Esophagus muscularis mucosa (tissue), 4 donors: ENCODE results near the gene SLC24A4. TPM values are rescaled to one million over a fixed set of nuclear protein-coding genes. Genes with fewer than 3 reads are reported as not detected.

Experiments
- DNase-seq: peaks from one replicate; pipeline ENCODE4 v3.0.0-alpha.2; 2017; ENCODE audit errors: extremely low spot score
- H3K27ac ChIP-seq, 4 donors: fragments of 200-600 bp; sonication (generic); replicated peaks in 1 of 4; 1 replicate in 3 of 4; 2 replicates in 1 of 4; pipeline ENCODE4 v1.5.1; 2016 to 2019; ENCODE audit warnings: mild to moderate bottlenecking in 1 of 4
- H3K27me3 ChIP-seq, 4 donors: fragments of 200-600 bp; sonication (generic); one replicate each; pipeline versions ENCODE4 v1.5.1 to v1.6.0; 2016 to 2019
- H3K36me3 ChIP-seq, 4 donors: fragments of 200-600 bp; sonication (generic); one replicate each; pipeline ENCODE4 v1.5.1; 2016 to 2019
- H3K4me1 ChIP-seq, 4 donors: fragments of 200-600 bp; sonication (generic); one replicate each; pipeline ENCODE4 v1.5.1; 2016 to 2019
- H3K4me3 ChIP-seq, 4 donors: fragments of 200-600 bp; sonication (generic); 1 replicate in 2 of 4; 2 replicates in 2 of 4; pipeline ENCODE4 v1.5.1; 2016 to 2019; ENCODE audit warnings: mild to moderate bottlenecking in 4 of 4, moderate library complexity in 1 of 4
- H3K9me3 ChIP-seq, 4 donors: fragments of 200-600 bp; sonication (generic); 1 replicate in 3 of 4; 2 replicates in 1 of 4; pipeline ENCODE4 v1.5.1; 2016 to 2019
- EP300 ChIP-seq: sonication (generic); formaldehyde crosslinking; IDR thresholded peaks from one replicate; pipeline ENCODE4 v1.6.1; 2017; ENCODE audit warnings: antibody characterized with exemption
- POLR2A ChIP-seq: fragments of 450-650 bp; IDR thresholded peaks from one replicate; pipeline ENCODE4 v1.6.1; 2017; ENCODE audit warnings: antibody characterized with exemption, moderate library complexity, mild to moderate bottlenecking, low read depth
- POLR2AphosphoS5 ChIP-seq, 2 donors: sonication (generic); formaldehyde crosslinking; IDR thresholded peaks; one replicate each; pipeline ENCODE4 v1.6.1; 2017; ENCODE audit warnings: antibody characterized with exemption in 2 of 2
- WGBS: methylation state at CpG from one replicate; pipeline ENCODE4 v1.1.5; 2018; 5-methylcytosine and 5-hydroxymethylcytosine counted together
- intact Hi-C: fragments of 100-400 bp; cut with DNase I; formaldehyde crosslinking; loops from one replicate; pipeline ENCODE4 v1.15.1; 2023
- total RNA-seq, 4 donors: library from RNA; depleted of rRNA; stranded (reverse); fragments of >200 nt; gene quantifications; one replicate each; pipeline versions ENCODE4 v1.1.0 to v1.2.1, GENCODE V29; 2016
- TF ChIP-seq, protein P1 (sequence below), 3 experiments: fragments of 200-600 bp in 2 of 3; fragments of 450-650 bp in 1 of 3; sonication (generic) in 2 of 3; IDR thresholded peaks; one replicate each; pipeline ENCODE4 v1.5.1; 2017 to 2019; ENCODE audit warnings: antibody characterized with exemption in 3 of 3, mild to moderate bottlenecking in 2 of 3, moderate library complexity in 1 of 3

SLC24A4 gene
- total RNA-seq, 4 donors from 2014 or later = 1.7 to 2.9 (median 2.1) TPM

- no peaks in the 10 kb centered on the region for H3K4me1 ChIP-seq
- no peaks in the 10 kb centered on the region for H3K27me3 ChIP-seq
- TF ChIP-seq POLR2A = no peak
- TF ChIP-seq POLR2AphosphoS5 (IDR thresholded peaks at IDR 0.05) = no peak
- TF ChIP-seq EP300 = no peak
- TF ChIP-seq, protein P1, sequence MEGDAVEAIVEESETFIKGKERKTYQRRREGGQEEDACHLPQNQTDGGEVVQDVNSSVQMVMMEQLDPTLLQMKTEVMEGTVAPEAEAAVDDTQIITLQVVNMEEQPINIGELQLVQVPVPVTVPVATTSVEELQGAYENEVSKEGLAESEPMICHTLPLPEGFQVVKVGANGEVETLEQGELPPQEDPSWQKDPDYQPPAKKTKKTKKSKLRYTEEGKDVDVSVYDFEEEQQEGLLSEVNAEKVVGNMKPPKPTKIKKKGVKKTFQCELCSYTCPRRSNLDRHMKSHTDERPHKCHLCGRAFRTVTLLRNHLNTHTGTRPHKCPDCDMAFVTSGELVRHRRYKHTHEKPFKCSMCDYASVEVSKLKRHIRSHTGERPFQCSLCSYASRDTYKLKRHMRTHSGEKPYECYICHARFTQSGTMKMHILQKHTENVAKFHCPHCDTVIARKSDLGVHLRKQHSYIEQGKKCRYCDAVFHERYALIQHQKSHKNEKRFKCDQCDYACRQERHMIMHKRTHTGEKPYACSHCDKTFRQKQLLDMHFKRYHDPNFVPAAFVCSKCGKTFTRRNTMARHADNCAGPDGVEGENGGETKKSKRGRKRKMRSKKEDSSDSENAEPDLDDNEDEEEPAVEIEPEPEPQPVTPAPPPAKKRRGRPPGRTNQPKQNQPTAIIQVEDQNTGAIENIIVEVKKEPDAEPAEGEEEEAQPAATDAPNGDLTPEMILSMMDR (IDR thresholded peaks at IDR 0.05) = no peak
- no peak for DNase-seq
- H3K4me3 ChIP-seq = no peak overlapping the region
- H3K36me3 ChIP-seq = no peaks in the 10 kb centered on the region
- H3K9me3 ChIP-seq = peaks cover 0 to 7% (median 0%) of the 10 kb centered on the region in 4 donors
- WGBS = 81% methylated on average over 12 of the region's 12 CpGs
- intact Hi-C loops = no loop called here
- H3K27ac ChIP-seq = no peak overlapping the region
Observed at GRCh38 chr14:92389598-92390158, 66.7 kb downstream of the SLC24A4 start.

GRCh38 chr14:92391726-92392125, 68.8 kb downstream of the SLC24A4 start:
- intact Hi-C loops = no loop called here
- TF ChIP-seq POLR2A (no peak), EP300 (no peak), POLR2AphosphoS5 (IDR thresholded peaks at IDR 0.05) (no peak)
- TF ChIP-seq, protein P1 (IDR thresholded peaks at IDR 0.05) = no peak
- no peaks in the 10 kb centered on the region for H3K27me3 ChIP-seq
- H3K4me3 ChIP-seq = no peak overlapping the region
- no peak for DNase-seq
- H3K36me3 ChIP-seq = no peaks in the 10 kb centered on the region
- 81% methylated on average over 10 of the region's 10 CpGs for WGBS
- no peak overlapping the region for H3K27ac ChIP-seq
- peaks cover 0 to 7% (median 0%) of the 10 kb centered on the region in 4 donors for H3K9me3 ChIP-seq
- no peaks in the 10 kb centered on the region for H3K4me1 ChIP-seq

DNA sequence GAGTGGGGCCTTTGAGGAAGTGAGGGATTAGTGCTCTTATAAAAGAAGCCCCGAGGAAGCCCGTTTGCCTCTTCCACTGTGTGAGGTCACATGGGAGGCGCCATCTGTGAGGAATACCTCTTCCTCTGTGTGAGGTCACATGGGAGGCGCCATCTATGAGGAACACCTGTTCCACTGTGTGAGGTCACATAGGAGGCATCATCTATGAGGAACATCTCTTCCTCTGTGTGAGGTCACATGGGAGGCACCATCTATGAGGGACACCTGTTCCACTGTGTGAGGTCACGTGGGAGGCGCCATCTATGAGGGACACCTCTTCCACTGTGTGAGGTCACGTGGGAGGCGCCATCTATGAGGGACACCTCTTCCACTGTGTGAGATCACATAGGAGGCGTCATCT, 69.7 kb downstream of the SLC24A4 start:
- peaks cover 0 to 7% (median 0%) of the 10 kb centered on the region in 4 donors for H3K9me3 ChIP-seq
- no peaks in the 10 kb centered on the region for H3K36me3 ChIP-seq
- no peak for DNase-seq
- intact Hi-C loops = no loop called here
- WGBS = 84% methylated on average over 8 of the region's 9 CpGs
- no peaks in the 10 kb centered on the region for H3K27me3 ChIP-seq
- H3K4me1 ChIP-seq = no peaks in the 10 kb centered on the region
- H3K4me3 ChIP-seq = no peak overlapping the region
- H3K27ac ChIP-seq = no peak overlapping the region
- TF ChIP-seq EP300 (no peak), POLR2AphosphoS5 (IDR thresholded peaks at IDR 0.05) (no peak), POLR2A (no peak)
- TF ChIP-seq, protein P1 (IDR thresholded peaks at IDR 0.05) = no peak

- H3K4me1 ChIP-seq = peaks cover 2 to 14% (median 10%) of the 10 kb centered on the region in 4 donors
- no peak overlapping the region for H3K27ac ChIP-seq
- H3K9me3 ChIP-seq = no peaks in the 10 kb centered on the region
- WGBS = 71% methylated on average over 8 of the region's 9 CpGs
- H3K4me3 ChIP-seq = no peak overlapping the region
- intact Hi-C loops = no loop called here
- no peak for DNase-seq
- no peaks in the 10 kb centered on the region for H3K36me3 ChIP-seq
- TF ChIP-seq POLR2A (no peak), EP300 (no peak), POLR2AphosphoS5 (IDR thresholded peaks at IDR 0.05) (no peak)
- TF ChIP-seq, protein P1 (IDR thresholded peaks at IDR 0.05) = no peak
- no peaks in the 10 kb centered on the region for H3K27me3 ChIP-seq
Observed at GRCh38 chr14:92397150-92397952, 74.4 kb downstream of the SLC24A4 start.
